ENCODE data around the gene MYCBP2.

DNA sequence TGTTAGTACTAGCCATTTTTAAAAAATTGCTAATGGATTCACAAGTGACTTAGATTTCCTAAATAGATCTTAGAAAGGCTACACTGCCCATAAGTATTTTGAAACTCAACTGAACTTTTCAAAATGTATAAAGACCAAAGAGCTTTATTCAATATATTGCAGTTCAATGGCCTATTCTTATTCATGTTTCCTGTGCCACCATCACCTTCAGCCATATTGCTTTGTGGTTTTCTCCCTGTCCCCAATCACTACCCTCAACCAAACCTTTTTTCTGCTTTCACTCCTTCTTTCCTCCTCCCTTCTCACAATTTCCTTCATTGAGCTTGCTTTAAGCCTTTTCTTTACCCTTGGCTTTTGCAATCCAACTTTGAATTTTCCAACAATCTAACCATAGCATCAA lies 100.9 kb downstream of the MYCBP2 start:
- TF ChIP-seq, protein P1, sequence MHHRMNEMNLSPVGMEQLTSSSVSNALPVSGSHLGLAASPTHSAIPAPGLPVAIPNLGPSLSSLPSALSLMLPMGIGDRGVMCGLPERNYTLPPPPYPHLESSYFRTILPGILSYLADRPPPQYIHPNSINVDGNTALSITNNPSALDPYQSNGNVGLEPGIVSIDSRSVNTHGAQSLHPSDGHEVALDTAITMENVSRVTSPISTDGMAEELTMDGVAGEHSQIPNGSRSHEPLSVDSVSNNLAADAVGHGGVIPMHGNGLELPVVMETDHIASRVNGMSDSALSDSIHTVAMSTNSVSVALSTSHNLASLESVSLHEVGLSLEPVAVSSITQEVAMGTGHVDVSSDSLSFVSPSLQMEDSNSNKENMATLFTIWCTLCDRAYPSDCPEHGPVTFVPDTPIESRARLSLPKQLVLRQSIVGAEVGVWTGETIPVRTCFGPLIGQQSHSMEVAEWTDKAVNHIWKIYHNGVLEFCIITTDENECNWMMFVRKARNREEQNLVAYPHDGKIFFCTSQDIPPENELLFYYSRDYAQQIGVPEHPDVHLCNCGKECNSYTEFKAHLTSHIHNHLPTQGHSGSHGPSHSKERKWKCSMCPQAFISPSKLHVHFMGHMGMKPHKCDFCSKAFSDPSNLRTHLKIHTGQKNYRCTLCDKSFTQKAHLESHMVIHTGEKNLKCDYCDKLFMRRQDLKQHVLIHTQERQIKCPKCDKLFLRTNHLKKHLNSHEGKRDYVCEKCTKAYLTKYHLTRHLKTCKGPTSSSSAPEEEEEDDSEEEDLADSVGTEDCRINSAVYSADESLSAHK (tag by site-specific recombination; IDR thresholded peaks at IDR 0.05): no peak
- TF ChIP-seq, protein P2, sequence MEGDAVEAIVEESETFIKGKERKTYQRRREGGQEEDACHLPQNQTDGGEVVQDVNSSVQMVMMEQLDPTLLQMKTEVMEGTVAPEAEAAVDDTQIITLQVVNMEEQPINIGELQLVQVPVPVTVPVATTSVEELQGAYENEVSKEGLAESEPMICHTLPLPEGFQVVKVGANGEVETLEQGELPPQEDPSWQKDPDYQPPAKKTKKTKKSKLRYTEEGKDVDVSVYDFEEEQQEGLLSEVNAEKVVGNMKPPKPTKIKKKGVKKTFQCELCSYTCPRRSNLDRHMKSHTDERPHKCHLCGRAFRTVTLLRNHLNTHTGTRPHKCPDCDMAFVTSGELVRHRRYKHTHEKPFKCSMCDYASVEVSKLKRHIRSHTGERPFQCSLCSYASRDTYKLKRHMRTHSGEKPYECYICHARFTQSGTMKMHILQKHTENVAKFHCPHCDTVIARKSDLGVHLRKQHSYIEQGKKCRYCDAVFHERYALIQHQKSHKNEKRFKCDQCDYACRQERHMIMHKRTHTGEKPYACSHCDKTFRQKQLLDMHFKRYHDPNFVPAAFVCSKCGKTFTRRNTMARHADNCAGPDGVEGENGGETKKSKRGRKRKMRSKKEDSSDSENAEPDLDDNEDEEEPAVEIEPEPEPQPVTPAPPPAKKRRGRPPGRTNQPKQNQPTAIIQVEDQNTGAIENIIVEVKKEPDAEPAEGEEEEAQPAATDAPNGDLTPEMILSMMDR (tag by site-specific recombination; IDR thresholded peaks at IDR 0.05): no peak
- TF ChIP-seq ZNF701 (tag by site-specific recombination; IDR thresholded peaks at IDR 0.05): no peak
- TF ChIP-seq, protein P3, sequence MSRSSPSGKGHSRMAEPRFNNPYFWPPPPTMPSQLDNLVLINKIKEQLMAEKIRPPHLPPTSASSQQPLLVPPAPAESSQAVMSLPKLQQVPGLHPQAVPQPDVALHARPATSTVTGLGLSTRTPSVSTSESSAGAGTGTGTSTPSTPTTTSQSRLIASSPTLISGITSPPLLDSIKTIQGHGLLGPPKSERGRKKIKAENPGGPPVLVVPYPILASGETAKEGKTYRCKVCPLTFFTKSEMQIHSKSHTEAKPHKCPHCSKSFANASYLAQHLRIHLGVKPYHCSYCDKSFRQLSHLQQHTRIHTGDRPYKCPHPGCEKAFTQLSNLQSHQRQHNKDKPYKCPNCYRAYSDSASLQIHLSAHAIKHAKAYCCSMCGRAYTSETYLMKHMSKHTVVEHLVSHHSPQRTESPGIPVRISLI (tag by site-specific recombination; IDR thresholded peaks at IDR 0.05): no peak
- TF ChIP-seq, protein P4, sequence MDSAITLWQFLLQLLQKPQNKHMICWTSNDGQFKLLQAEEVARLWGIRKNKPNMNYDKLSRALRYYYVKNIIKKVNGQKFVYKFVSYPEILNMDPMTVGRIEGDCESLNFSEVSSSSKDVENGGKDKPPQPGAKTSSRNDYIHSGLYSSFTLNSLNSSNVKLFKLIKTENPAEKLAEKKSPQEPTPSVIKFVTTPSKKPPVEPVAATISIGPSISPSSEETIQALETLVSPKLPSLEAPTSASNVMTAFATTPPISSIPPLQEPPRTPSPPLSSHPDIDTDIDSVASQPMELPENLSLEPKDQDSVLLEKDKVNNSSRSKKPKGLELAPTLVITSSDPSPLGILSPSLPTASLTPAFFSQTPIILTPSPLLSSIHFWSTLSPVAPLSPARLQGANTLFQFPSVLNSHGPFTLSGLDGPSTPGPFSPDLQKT (IDR thresholded peaks at IDR 0.05; ENCODE audit: borderline replicate concordance, low read depth, low read length): no peak
- TF ChIP-seq ZNF777 (tag by site-specific recombination; IDR thresholded peaks at IDR 0.05; ENCODE audit: borderline replicate concordance): no peak
- TF ChIP-seq, protein P5, sequence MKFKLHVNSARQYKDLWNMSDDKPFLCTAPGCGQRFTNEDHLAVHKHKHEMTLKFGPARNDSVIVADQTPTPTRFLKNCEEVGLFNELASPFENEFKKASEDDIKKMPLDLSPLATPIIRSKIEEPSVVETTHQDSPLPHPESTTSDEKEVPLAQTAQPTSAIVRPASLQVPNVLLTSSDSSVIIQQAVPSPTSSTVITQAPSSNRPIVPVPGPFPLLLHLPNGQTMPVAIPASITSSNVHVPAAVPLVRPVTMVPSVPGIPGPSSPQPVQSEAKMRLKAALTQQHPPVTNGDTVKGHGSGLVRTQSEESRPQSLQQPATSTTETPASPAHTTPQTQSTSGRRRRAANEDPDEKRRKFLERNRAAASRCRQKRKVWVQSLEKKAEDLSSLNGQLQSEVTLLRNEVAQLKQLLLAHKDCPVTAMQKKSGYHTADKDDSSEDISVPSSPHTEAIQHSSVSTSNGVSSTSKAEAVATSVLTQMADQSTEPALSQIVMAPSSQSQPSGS (tag by site-specific recombination; IDR thresholded peaks at IDR 0.05; ENCODE audit: low read depth): no peak
- TF ChIP-seq BCL11A (tag by site-specific recombination; IDR thresholded peaks at IDR 0.05; ENCODE audit: low read depth): no peak
- no peak for TF ChIP-seq ZBTB21 (tag by site-specific recombination; IDR thresholded peaks at IDR 0.05)
- TF ChIP-seq ZNF654 (tag by site-specific recombination; IDR thresholded peaks at IDR 0.05; ENCODE audit: low read depth): no peak
- TF ChIP-seq YY1 (tag by site-specific recombination; IDR thresholded peaks at IDR 0.05): no peak

Measured in HEK293 (cell line).